Measurements from ENCODE around the gene MANSC4.

- no peak for TF ChIP-seq TBP (CRISPR knock-in tag; IDR thresholded peaks at IDR 0.05)
- no peak for TF ChIP-seq ZNF33B (CRISPR knock-in tag; IDR thresholded peaks at IDR 0.05)
- TF ChIP-seq ZNF446 (CRISPR knock-in tag; IDR thresholded peaks at IDR 0.05) = no peak
- TF ChIP-seq SRF (IDR thresholded peaks at IDR 0.05; ENCODE audit: low read depth, low read length) = no peak
- TF ChIP-seq YY1 (IDR thresholded peaks at IDR 0.05; ENCODE audit: insufficient read depth, insufficient replicate concordance, low read depth, low read length) = no peak
- TF ChIP-seq JUNB (CRISPR knock-in tag; IDR thresholded peaks at IDR 0.05; ENCODE audit: borderline replicate concordance) = no peak
- no peak for TF ChIP-seq FOSL1 (CRISPR knock-in tag; IDR thresholded peaks at IDR 0.05; ENCODE audit: borderline replicate concordance)
- TF ChIP-seq GABPA (IDR thresholded peaks at IDR 0.05; ENCODE audit: low read depth, low read length) = no peak
- TF ChIP-seq GABPA (CRISPR knock-in tag; IDR thresholded peaks at IDR 0.05; ENCODE audit: low read depth) = no peak
- TF ChIP-seq YEATS4 (CRISPR knock-in tag; IDR thresholded peaks at IDR 0.05; ENCODE audit: borderline replicate concordance) = no peak
- no peak for TF ChIP-seq POLR2A (IDR thresholded peaks at IDR 0.05; ENCODE audit: insufficient read depth in 1 of 2, low read depth in 2 of 2, low read length in 2 of 2)
- TF ChIP-seq ZNF501 (CRISPR knock-in tag; IDR thresholded peaks at IDR 0.05) = no peak
- no peak for TF ChIP-seq NCOR1 (IDR thresholded peaks at IDR 0.05; ENCODE audit: borderline replicate concordance, low read length)
- TF ChIP-seq EP300 (IDR thresholded peaks at IDR 0.05; ENCODE audit: low read depth in 2 of 2, low read length in 2 of 2) = no peak
- TF ChIP-seq EP300 (CRISPR knock-in tag; IDR thresholded peaks at IDR 0.05; ENCODE audit: borderline replicate concordance) = no peak
These were observed 46.2 kb downstream of the MANSC4 start for GRCh38 chr12:27733791-27734190.
